CD4-positive, alpha-beta T cell treated with Interleukin-1 beta for 1 hour (primary cell): ENCODE results near the gene C1orf50.
"Not testable (repeated sequence)": the region's sequence is repeated elsewhere in the genome, so short reads cannot be mapped to it uniquely, and the experiment has no call there.

ENCODE experiments used
- DNase-seq, 2 donors: peaks; one replicate each; pipeline ENCODE4 v3.0.0-alpha.2; 2020 to 2022

Gene C1orf50

GRCh38 chr1:42806171-42806570 is 39.1 kb downstream of the C1orf50 start:
- DNase-seq = no peak

GRCh38 chr1:42806593-42806992 is 39.5 kb downstream of the C1orf50 start:
- no peak for DNase-seq

- no peak for DNase-seq
These were observed 40.1 kb downstream of the C1orf50 start for GRCh38 chr1:42807056-42807668.

- DNase-seq = not testable (repeated sequence)
These were observed 47.8 kb downstream of the C1orf50 start for GRCh38 chr1:42814815-42815214.

- no peak for DNase-seq
These were observed 49.0 kb downstream of the C1orf50 start for GRCh38 chr1:42815941-42816584.

- DNase-seq = peak; percentile 92 to 93
These were observed 49.8 kb downstream of the C1orf50 start, which contains the start of the genes ERMAP and SVBP for GRCh38 chr1:42816585-42817439. Gene ERMAP (plus strand): TSS chr1:42817122. CDS start chr1:42830449, 13,327 bp downstream. Gene SVBP (minus strand): TSS chr1:42817397. CDS start chr1:42816544, 853 bp downstream.

- no peak for DNase-seq
These were observed 50.4 kb downstream of the C1orf50 start for GRCh38 chr1:42817440-42817767.

- no peak for DNase-seq
These were observed 50.9 kb downstream of the C1orf50 start for GRCh38 chr1:42817976-42818375.

GRCh38 chr1:42820813-42821212 is 53.8 kb downstream of the C1orf50 start:
- no peak for DNase-seq

GRCh38 chr1:42821690-42822089 is 54.6 kb downstream of the C1orf50 start:
- DNase-seq = no peak

GRCh38 chr1:42822800-42823392 is 55.8 kb downstream of the C1orf50 start:
- no peak for DNase-seq

- DNase-seq = no peak
These were observed 57.5 kb downstream of the C1orf50 start for GRCh38 chr1:42824481-42825035.

- no peak for DNase-seq
These were observed 58.2 kb downstream of the C1orf50 start for GRCh38 chr1:42825036-42825851.
